A673 (cell line): ENCODE results near the gene CDC37L1.

Source experiments
- EZH2 ChIP-seq: fragments of 200-600 bp; sonication (generic); IDR thresholded peaks from 2 replicates; pipeline ENCODE4 v1.6.1; 2017; ENCODE audit warnings: borderline replicate concordance, low read depth, mild to moderate bottlenecking, mixed read lengths, antibody characterized with exemption, low read length; ENCODE audit not compliant: poor library complexity, severe bottlenecking
- TF ChIP-seq, protein P1 (sequence below): fragments of 300-800, 200-600 bp; sonication (generic); conservative IDR thresholded peaks from 2 replicates; pipeline ENCODE4 v1.5.1; 2017; ENCODE audit warnings: low read depth, mild to moderate bottlenecking, antibody characterized with exemption, low read length, moderate library complexity, mixed read lengths

DNA sequence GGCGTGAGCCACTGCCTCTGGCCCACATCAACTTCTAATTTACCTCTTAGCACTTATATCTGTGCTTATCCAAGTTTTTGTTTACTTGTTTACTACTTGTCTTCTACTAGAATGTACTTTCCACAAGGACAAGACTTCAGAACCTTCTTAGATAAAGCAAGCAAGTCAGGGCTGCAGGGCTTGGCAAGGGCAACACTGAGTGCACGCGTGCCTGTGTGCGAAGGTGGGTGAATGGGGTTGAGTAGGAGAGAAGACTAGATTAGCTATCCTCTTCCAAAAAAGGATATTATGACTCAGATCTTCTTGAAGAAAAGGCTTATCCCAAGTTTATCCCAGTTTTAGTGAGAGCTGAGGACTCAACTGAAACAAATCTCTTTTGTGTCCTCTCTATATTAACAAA lies 42.4 kb downstream of the CDC37L1 start:
- no peak for TF ChIP-seq EZH2
- TF ChIP-seq, protein P1, sequence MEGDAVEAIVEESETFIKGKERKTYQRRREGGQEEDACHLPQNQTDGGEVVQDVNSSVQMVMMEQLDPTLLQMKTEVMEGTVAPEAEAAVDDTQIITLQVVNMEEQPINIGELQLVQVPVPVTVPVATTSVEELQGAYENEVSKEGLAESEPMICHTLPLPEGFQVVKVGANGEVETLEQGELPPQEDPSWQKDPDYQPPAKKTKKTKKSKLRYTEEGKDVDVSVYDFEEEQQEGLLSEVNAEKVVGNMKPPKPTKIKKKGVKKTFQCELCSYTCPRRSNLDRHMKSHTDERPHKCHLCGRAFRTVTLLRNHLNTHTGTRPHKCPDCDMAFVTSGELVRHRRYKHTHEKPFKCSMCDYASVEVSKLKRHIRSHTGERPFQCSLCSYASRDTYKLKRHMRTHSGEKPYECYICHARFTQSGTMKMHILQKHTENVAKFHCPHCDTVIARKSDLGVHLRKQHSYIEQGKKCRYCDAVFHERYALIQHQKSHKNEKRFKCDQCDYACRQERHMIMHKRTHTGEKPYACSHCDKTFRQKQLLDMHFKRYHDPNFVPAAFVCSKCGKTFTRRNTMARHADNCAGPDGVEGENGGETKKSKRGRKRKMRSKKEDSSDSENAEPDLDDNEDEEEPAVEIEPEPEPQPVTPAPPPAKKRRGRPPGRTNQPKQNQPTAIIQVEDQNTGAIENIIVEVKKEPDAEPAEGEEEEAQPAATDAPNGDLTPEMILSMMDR: no peak
